SK-N-SH (cell line): Measurements from ENCODE around the gene ACOT7. TPM values are rescaled to one million over a fixed set of nuclear protein-coding genes. Genes with fewer than 3 reads are reported as not detected.

Experiments
- CTCF ChIA-PET: fragments of 300-600, 350-600 bp; formaldehyde crosslinking; extraction: SDS; loops from one replicate; lab custom pipeline; 2021; lab: Yijun Ruan, JAX
- POLR2A ChIA-PET: fragments of 350-600 bp; sonication (Branson Sonifier 250); formaldehyde crosslinking; extraction: SDS; loops from one replicate; lab custom pipeline; 2020; ENCODE audit warnings: antibody characterized with exemption, inconsistent platforms; lab: Yijun Ruan, JAX
- DNase-seq: peaks from one replicate; pipeline ENCODE4 v3.0.0; 2012
- H2AFZ ChIP-seq: fragments of 200-600 bp; sonication (generic); 2 replicates; pipeline ENCODE4 v1.8.1; 2016; ENCODE audit warnings: antibody characterized with exemption, mild to moderate bottlenecking, low read depth
- H3F3A ChIP-seq: fragments of 200-600 bp; sonication (generic); replicated peaks from 2 replicates; pipeline ENCODE3; 2016; ENCODE audit warnings: antibody characterized with exemption, mild to moderate bottlenecking; ENCODE audit not compliant: insufficient read depth
- H3K27ac ChIP-seq, 2 experiments: fragments of 200-500 bp in 1 of 2; fragments of 200-600 bp in 1 of 2; sonication (Bioruptor generic) in 1 of 2; sonication (generic), shearing (Covaris generic) in 1 of 2; 2 replicates each; pipeline versions ENCODE4 v1.5.1 to v1.6.1; 2014 to 2016; ENCODE audit warnings: low read depth in 2 of 2, inconsistent platforms in 1 of 2, low read length in 1 of 2, mild to moderate bottlenecking in 1 of 2, mixed read lengths in 1 of 2
- H3K27me3 ChIP-seq: fragments of 200-600 bp; sonication (generic), shearing (Covaris generic); 2 replicates; pipeline ENCODE4 v1.6.1; 2016; ENCODE audit warnings: mixed run types; ENCODE audit not compliant: insufficient read depth
- H3K36me3 ChIP-seq, 2 experiments: fragments of 200-500 bp in 1 of 2; fragments of 200-600 bp in 1 of 2; sonication (Bioruptor generic) in 1 of 2; sonication (generic) in 1 of 2; replicated peaks in 1 of 2; 2 replicates each; pipeline versions ENCODE3 to v1.5.1; 2014 to 2016; ENCODE audit warnings: low read length in 1 of 2, mild to moderate bottlenecking in 1 of 2; ENCODE audit not compliant: insufficient read depth in 2 of 2, control insufficient read depth in 1 of 2
- H3K4me1 ChIP-seq, 2 experiments: fragments of 200-500 bp in 1 of 2; fragments of 200-600 bp in 1 of 2; sonication (Bioruptor generic) in 1 of 2; sonication (generic), shearing (Covaris generic) in 1 of 2; 2 replicates each; pipeline versions ENCODE4 v1.5.1 to v1.6.1; 2014 to 2016; ENCODE audit warnings: low read depth in 1 of 2, low read length in 1 of 2, mixed run types in 1 of 2; ENCODE audit not compliant: insufficient read depth in 2 of 2, control insufficient read depth in 1 of 2
- H3K4me2 ChIP-seq: fragments of 200-600 bp; sonication (generic), shearing (Covaris generic); 2 replicates; pipeline ENCODE4 v1.6.1; 2017; ENCODE audit warnings: mixed run types
- H3K4me3 ChIP-seq, 2 experiments: fragments of 200-500 bp in 1 of 2; fragments of 200-600 bp in 1 of 2; sonication (Bioruptor generic) in 1 of 2; sonication (generic), shearing (Covaris generic) in 1 of 2; 2 replicates each; pipeline versions ENCODE4 v1.5.1 to v1.8.1; 2014 to 2016; ENCODE audit warnings: low read depth in 2 of 2, inconsistent platforms in 1 of 2, low read length in 1 of 2, mild to moderate bottlenecking in 1 of 2, mixed read lengths in 1 of 2, moderate library complexity in 1 of 2
- H3K79me2 ChIP-seq: fragments of 200-600 bp; sonication (generic); 2 replicates; pipeline ENCODE4 v1.8.1; 2017; ENCODE audit warnings: mild to moderate bottlenecking; ENCODE audit not compliant: insufficient read depth
- H3K9ac ChIP-seq: fragments of 200-600 bp; sonication (generic); 2 replicates; pipeline ENCODE4 v1.6.1; 2017; ENCODE audit warnings: mixed run types
- H3K9me2 ChIP-seq: fragments of 200-600 bp; sonication (generic); 2 replicates; pipeline ENCODE4 v1.6.1; 2017; ENCODE audit warnings: mixed run types
- H3K9me3 ChIP-seq: fragments of 200-600 bp; sonication (generic); 2 replicates; pipeline ENCODE4 v1.6.1; 2017; ENCODE audit warnings: mixed run types, mild to moderate bottlenecking, moderate library complexity
- H4K20me1 ChIP-seq: fragments of 200-600 bp; sonication (generic); 2 replicates; pipeline ENCODE4 v1.6.1; 2017; ENCODE audit warnings: mild to moderate bottlenecking, mixed run types; ENCODE audit not compliant: insufficient read depth
- ELF1 ChIP-seq: IDR thresholded peaks from 2 replicates; pipeline ENCODE4 v1.4.0; 2012
- EP300 ChIP-seq, 2 experiments: IDR thresholded peaks; 2 replicates each; pipeline versions ENCODE4 v1.4.0 to v1.6.1; 2012; ENCODE audit warnings: borderline replicate concordance in 1 of 2, low read depth in 1 of 2, low read length in 1 of 2
- FOXM1 ChIP-seq: IDR thresholded peaks from 2 replicates; pipeline ENCODE4 v1.4.0; 2012; ENCODE audit warnings: low read depth, mild to moderate bottlenecking
- MXI1 ChIP-seq: IDR thresholded peaks from 2 replicates; pipeline ENCODE4 v1.6.1; 2012; ENCODE audit warnings: mild to moderate bottlenecking, low read depth, low read length, improper control_type of control experiment
- NFIC ChIP-seq: IDR thresholded peaks from 2 replicates; pipeline ENCODE4 v1.4.0; 2012; ENCODE audit warnings: borderline replicate concordance
- NRF1 ChIP-seq: IDR thresholded peaks from 2 replicates; pipeline ENCODE4 v1.6.1; 2012; ENCODE audit warnings: low read depth, mild to moderate bottlenecking, low read length
- POLR2AphosphoS5 ChIP-seq: IDR thresholded peaks from 2 replicates; pipeline ENCODE4 v1.6.1; 2012; ENCODE audit warnings: low read depth, low read length
- RAD21 ChIP-seq: IDR thresholded peaks from 2 replicates; pipeline ENCODE4 v1.6.1; 2012; ENCODE audit warnings: mild to moderate bottlenecking, low read length
- RFX5 ChIP-seq: IDR thresholded peaks from 2 replicates; pipeline ENCODE4 v1.6.1; 2012; ENCODE audit warnings: mild to moderate bottlenecking, improper control_type of control experiment, low read length
- RXRA ChIP-seq: IDR thresholded peaks from 2 replicates; pipeline ENCODE4 v1.4.0; 2012; ENCODE audit warnings: low read depth, mild to moderate bottlenecking, borderline replicate concordance
- SIN3A ChIP-seq: IDR thresholded peaks from 2 replicates; pipeline ENCODE4 v1.6.1; 2012; ENCODE audit warnings: low read depth, mild to moderate bottlenecking, low read length, moderate library complexity, borderline replicate concordance
- SMC3 ChIP-seq: IDR thresholded peaks from 2 replicates; pipeline ENCODE4 v1.6.1; 2012; ENCODE audit warnings: low read depth, low read length, improper control_type of control experiment
- TAF1 ChIP-seq: IDR thresholded peaks from 2 replicates; pipeline ENCODE4 v1.6.1; 2012; ENCODE audit warnings: low read depth, mild to moderate bottlenecking, low read length, moderate library complexity, borderline replicate concordance
- TCF12 ChIP-seq: IDR thresholded peaks from 2 replicates; pipeline ENCODE4 v1.4.0; 2012
- YY1 ChIP-seq: IDR thresholded peaks from 2 replicates; pipeline ENCODE4 v1.4.0; 2012; ENCODE audit warnings: low read depth, mild to moderate bottlenecking
- WGBS: methylation state at CpG from one replicate; pipeline ENCODE4 v1.1.6; 2017; ENCODE audit warnings: low lambda C conversion rate; 5-methylcytosine and 5-hydroxymethylcytosine counted together
- polyA plus RNA-seq, 3 experiments: library from polyadenylated mRNA; depleted of rRNA; stranded (reverse); fragments of >200 nt; gene quantifications; 2 replicates each; pipeline ENCODE4 v1.2.3, GENCODE V29; 2012
- TF ChIP-seq, protein P1 (sequence below): IDR thresholded peaks from 2 replicates; pipeline ENCODE4 v1.6.1; 2012; ENCODE audit warnings: mild to moderate bottlenecking, low read depth, low read length, moderate library complexity
- TF ChIP-seq, protein P2 (sequence below): fragments of 200-600 bp; sonication (generic); IDR thresholded peaks from 2 replicates; pipeline ENCODE4 v1.6.1; 2017; ENCODE audit warnings: antibody characterized with exemption, mild to moderate bottlenecking, moderate library complexity
- TF ChIP-seq, protein P3 (sequence below): IDR thresholded peaks from 2 replicates; pipeline ENCODE4 v1.4.0; 2012; ENCODE audit warnings: low read depth, borderline replicate concordance
- TF ChIP-seq, protein P4 (sequence below): IDR thresholded peaks from 2 replicates; pipeline ENCODE4 v1.4.0; 2012; ENCODE audit warnings: low read depth

ACOT7 gene
- polyA plus RNA-seq, 1 of the 3 experiments (the other 2 are of a cell fraction), result 289 TPM

DNA sequence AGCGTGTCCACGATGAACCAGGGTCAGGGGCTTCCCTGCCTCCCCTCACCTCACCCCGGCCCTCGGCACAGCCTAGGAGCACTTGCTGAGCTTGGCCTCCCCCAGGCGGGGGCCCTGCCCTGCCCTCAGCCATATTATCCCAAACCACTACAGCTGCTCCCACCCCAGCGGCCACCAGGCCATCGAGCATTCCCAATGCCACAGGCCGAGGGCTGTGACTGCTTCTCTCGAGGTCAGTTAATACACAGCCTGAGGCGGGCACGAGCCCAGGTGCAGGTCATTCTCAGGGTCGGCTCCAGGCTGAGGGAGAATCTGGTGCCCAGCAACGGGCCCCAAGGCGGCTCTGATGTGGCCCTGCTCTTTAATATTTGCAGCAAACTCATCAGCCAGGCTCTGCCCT is 124.3 kb downstream of the ACOT7 start:
- H2AFZ ChIP-seq, result no peak overlapping the region
- H3K9me2 ChIP-seq, result no peaks in the 10 kb centered on the region
- WGBS, result 96% methylated on average over 5 of the region's 14 CpGs
- TF ChIP-seq YY1 (no peak), SIN3A (no peak), FOXM1 (no peak), MXI1 (no peak), NFIC (no peak), EP300 (IDR thresholded peaks at IDR 0.05; ENCODE audit: borderline replicate concordance in 1 of 2, low read depth in 1 of 2, low read length in 1 of 2) (no peak), TCF12 (no peak), POLR2AphosphoS5 (no peak), SMC3 (no peak), NRF1 (no peak), RXRA (no peak), RFX5 (no peak), RAD21 (no peak), TAF1 (no peak), ELF1 (no peak)
- TF ChIP-seq, protein P1, sequence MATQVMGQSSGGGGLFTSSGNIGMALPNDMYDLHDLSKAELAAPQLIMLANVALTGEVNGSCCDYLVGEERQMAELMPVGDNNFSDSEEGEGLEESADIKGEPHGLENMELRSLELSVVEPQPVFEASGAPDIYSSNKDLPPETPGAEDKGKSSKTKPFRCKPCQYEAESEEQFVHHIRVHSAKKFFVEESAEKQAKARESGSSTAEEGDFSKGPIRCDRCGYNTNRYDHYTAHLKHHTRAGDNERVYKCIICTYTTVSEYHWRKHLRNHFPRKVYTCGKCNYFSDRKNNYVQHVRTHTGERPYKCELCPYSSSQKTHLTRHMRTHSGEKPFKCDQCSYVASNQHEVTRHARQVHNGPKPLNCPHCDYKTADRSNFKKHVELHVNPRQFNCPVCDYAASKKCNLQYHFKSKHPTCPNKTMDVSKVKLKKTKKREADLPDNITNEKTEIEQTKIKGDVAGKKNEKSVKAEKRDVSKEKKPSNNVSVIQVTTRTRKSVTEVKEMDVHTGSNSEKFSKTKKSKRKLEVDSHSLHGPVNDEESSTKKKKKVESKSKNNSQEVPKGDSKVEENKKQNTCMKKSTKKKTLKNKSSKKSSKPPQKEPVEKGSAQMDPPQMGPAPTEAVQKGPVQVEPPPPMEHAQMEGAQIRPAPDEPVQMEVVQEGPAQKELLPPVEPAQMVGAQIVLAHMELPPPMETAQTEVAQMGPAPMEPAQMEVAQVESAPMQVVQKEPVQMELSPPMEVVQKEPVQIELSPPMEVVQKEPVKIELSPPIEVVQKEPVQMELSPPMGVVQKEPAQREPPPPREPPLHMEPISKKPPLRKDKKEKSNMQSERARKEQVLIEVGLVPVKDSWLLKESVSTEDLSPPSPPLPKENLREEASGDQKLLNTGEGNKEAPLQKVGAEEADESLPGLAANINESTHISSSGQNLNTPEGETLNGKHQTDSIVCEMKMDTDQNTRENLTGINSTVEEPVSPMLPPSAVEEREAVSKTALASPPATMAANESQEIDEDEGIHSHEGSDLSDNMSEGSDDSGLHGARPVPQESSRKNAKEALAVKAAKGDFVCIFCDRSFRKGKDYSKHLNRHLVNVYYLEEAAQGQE, result no peak
- TF ChIP-seq, protein P2, sequence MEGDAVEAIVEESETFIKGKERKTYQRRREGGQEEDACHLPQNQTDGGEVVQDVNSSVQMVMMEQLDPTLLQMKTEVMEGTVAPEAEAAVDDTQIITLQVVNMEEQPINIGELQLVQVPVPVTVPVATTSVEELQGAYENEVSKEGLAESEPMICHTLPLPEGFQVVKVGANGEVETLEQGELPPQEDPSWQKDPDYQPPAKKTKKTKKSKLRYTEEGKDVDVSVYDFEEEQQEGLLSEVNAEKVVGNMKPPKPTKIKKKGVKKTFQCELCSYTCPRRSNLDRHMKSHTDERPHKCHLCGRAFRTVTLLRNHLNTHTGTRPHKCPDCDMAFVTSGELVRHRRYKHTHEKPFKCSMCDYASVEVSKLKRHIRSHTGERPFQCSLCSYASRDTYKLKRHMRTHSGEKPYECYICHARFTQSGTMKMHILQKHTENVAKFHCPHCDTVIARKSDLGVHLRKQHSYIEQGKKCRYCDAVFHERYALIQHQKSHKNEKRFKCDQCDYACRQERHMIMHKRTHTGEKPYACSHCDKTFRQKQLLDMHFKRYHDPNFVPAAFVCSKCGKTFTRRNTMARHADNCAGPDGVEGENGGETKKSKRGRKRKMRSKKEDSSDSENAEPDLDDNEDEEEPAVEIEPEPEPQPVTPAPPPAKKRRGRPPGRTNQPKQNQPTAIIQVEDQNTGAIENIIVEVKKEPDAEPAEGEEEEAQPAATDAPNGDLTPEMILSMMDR, result no peak
- TF ChIP-seq, protein P3, sequence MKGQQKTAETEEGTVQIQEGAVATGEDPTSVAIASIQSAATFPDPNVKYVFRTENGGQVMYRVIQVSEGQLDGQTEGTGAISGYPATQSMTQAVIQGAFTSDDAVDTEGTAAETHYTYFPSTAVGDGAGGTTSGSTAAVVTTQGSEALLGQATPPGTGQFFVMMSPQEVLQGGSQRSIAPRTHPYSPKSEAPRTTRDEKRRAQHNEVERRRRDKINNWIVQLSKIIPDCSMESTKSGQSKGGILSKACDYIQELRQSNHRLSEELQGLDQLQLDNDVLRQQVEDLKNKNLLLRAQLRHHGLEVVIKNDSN, result no peak
- TF ChIP-seq, protein P4, sequence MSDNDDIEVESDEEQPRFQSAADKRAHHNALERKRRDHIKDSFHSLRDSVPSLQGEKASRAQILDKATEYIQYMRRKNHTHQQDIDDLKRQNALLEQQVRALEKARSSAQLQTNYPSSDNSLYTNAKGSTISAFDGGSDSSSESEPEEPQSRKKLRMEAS, result no peak
- no peaks in the 10 kb centered on the region for H3K27me3 ChIP-seq
- H3K79me2 ChIP-seq, result no peaks in the 10 kb centered on the region
- H3K27ac ChIP-seq, result peak overlapping the region in 1 of 2 experiments; percentile 78; a peak in 1 of 4 replicates
- H3K4me3 ChIP-seq, result no peak overlapping the region
- H4K20me1 ChIP-seq, result peaks cover 10% of the 10 kb centered on the region; the same call in 1 of the 2 replicates
- DNase-seq, result no peak
- no peak overlapping the region for H3K4me2 ChIP-seq
- CTCF ChIA-PET, result interaction anchor here (0.9 to 3.3 kb wide), 2 partner anchors 23 to 168 kb away, joined by 3 to 22 read pairs; no protein-coding TSS in a partner anchor
- H3K9ac ChIP-seq, result no peak overlapping the region
- peaks cover 7 to 50% of the 10 kb centered on the region in 2 experiments; a peak in 2 of 4 replicates for H3K4me1 ChIP-seq
- no peaks in the 10 kb centered on the region for H3K36me3 ChIP-seq
- POLR2A ChIA-PET, result no interaction called here
- no peaks in the 10 kb centered on the region for H3K9me3 ChIP-seq
- no peaks in the 10 kb centered on the region for H3F3A ChIP-seq
